ENCODE data around the gene PARP12.

DNA sequence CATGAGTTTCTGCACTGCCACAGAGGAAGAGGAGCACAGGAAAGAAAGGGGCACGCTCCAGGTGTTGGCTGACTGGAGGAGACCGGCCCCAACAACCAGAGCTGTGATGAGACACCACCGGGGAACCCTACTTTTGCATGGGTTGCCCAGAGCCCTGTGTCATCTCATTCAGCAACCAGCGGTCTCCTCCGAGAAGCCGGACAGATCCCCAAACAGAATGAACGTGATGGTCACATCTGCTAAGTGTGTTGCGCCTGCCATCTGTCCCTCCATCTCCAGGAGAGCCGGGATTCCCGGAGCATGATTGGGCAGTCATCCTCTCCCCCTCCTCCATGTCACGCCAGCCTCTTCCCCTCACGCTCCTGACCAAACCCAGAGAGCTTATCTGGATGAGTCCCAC lies 22.9 kb downstream of the PARP12 start:
- TF ChIP-seq, protein P1, sequence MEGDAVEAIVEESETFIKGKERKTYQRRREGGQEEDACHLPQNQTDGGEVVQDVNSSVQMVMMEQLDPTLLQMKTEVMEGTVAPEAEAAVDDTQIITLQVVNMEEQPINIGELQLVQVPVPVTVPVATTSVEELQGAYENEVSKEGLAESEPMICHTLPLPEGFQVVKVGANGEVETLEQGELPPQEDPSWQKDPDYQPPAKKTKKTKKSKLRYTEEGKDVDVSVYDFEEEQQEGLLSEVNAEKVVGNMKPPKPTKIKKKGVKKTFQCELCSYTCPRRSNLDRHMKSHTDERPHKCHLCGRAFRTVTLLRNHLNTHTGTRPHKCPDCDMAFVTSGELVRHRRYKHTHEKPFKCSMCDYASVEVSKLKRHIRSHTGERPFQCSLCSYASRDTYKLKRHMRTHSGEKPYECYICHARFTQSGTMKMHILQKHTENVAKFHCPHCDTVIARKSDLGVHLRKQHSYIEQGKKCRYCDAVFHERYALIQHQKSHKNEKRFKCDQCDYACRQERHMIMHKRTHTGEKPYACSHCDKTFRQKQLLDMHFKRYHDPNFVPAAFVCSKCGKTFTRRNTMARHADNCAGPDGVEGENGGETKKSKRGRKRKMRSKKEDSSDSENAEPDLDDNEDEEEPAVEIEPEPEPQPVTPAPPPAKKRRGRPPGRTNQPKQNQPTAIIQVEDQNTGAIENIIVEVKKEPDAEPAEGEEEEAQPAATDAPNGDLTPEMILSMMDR (IDR thresholded peaks at IDR 0.05), result no peak
- TF ChIP-seq POLR2A (IDR thresholded peaks at IDR 0.05), result no peak
- TF ChIP-seq EP300 (IDR thresholded peaks at IDR 0.05), result no peak

Data from ovary (tissue), 3 donors.